Measurements from ENCODE around the gene VAV3.

DNA sequence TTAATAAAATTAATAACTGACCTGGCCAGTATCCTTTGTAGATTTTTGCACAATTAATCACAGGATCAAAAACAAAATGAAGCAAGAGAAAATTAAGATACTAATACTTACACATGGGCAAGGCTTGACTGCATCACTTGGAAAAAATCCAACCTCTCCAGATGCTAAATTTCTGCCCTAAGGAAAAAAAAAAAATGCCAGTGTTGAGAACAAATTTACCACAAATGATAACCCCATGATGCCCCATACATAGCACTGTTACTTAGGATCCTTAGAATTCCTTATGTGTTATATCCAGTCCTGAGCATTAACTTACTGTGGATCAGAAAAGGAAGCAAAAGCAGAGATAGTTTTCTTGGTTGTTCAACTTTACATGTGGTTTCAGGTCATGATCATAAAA, 347.5 kb downstream of the VAV3 start:
- TF ChIP-seq YY1 (IDR thresholded peaks at IDR 0.05; ENCODE audit: insufficient read depth, insufficient replicate concordance, low read depth, low read length) (no peak), ZNF75D (CRISPR knock-in tag; IDR thresholded peaks at IDR 0.05; ENCODE audit: borderline replicate concordance) (no peak), CBX1 (IDR thresholded peaks at IDR 0.05; ENCODE audit: low read depth) (no peak), PTBP1 (IDR thresholded peaks at IDR 0.05; ENCODE audit: low read depth, low read length, poor library complexity, severe bottlenecking) (no peak), ZNF350 (CRISPR knock-in tag; IDR thresholded peaks at IDR 0.05; ENCODE audit: borderline replicate concordance, low read depth) (no peak), GLI4 (CRISPR knock-in tag; IDR thresholded peaks at IDR 0.05; ENCODE audit: borderline replicate concordance) (no peak), NBN (conservative IDR thresholded peaks at IDR 0.05) (no peak), U2AF2 (IDR thresholded peaks at IDR 0.05; ENCODE audit: low read depth, low read length) (no peak)
- TF ChIP-seq, protein P1, sequence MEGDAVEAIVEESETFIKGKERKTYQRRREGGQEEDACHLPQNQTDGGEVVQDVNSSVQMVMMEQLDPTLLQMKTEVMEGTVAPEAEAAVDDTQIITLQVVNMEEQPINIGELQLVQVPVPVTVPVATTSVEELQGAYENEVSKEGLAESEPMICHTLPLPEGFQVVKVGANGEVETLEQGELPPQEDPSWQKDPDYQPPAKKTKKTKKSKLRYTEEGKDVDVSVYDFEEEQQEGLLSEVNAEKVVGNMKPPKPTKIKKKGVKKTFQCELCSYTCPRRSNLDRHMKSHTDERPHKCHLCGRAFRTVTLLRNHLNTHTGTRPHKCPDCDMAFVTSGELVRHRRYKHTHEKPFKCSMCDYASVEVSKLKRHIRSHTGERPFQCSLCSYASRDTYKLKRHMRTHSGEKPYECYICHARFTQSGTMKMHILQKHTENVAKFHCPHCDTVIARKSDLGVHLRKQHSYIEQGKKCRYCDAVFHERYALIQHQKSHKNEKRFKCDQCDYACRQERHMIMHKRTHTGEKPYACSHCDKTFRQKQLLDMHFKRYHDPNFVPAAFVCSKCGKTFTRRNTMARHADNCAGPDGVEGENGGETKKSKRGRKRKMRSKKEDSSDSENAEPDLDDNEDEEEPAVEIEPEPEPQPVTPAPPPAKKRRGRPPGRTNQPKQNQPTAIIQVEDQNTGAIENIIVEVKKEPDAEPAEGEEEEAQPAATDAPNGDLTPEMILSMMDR (CRISPR knock-in tag; IDR thresholded peaks at IDR 0.05), result no peak
- TF ChIP-seq, protein P2, sequence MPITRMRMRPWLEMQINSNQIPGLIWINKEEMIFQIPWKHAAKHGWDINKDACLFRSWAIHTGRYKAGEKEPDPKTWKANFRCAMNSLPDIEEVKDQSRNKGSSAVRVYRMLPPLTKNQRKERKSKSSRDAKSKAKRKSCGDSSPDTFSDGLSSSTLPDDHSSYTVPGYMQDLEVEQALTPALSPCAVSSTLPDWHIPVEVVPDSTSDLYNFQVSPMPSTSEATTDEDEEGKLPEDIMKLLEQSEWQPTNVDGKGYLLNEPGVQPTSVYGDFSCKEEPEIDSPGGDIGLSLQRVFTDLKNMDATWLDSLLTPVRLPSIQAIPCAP (CRISPR knock-in tag; IDR thresholded peaks at IDR 0.05; ENCODE audit: low read depth), result no peak
- TF ChIP-seq, protein P3, sequence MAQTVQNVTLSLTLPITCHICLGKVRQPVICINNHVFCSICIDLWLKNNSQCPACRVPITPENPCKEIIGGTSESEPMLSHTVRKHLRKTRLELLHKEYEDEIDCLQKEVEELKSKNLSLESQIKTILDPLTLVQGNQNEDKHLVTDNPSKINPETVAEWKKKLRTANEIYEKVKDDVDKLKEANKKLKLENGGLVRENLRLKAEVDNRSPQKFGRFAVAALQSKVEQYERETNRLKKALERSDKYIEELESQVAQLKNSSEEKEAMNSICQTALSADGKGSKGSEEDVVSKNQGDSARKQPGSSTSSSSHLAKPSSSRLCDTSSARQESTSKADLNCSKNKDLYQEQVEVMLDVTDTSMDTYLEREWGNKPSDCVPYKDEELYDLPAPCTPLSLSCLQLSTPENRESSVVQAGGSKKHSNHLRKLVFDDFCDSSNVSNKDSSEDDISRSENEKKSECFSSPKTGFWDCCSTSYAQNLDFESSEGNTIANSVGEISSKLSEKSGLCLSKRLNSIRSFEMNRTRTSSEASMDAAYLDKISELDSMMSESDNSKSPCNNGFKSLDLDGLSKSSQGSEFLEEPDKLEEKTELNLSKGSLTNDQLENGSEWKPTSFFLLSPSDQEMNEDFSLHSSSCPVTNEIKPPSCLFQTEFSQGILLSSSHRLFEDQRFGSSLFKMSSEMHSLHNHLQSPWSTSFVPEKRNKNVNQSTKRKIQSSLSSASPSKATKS (CRISPR knock-in tag; IDR thresholded peaks at IDR 0.05), result no peak
